Hematopoietic multipotent progenitor cell treated with erythropoietin and hydrocortisone succinate and interleukin-3 and kit ligand, for 4 days (in vitro differentiated cells): ENCODE measurements around the gene RNASEH2B.

Experiments
- DNase-seq: peaks from one replicate; pipeline ENCODE4 v3.0.0-alpha.2; 2015

Gene RNASEH2B

DNA sequence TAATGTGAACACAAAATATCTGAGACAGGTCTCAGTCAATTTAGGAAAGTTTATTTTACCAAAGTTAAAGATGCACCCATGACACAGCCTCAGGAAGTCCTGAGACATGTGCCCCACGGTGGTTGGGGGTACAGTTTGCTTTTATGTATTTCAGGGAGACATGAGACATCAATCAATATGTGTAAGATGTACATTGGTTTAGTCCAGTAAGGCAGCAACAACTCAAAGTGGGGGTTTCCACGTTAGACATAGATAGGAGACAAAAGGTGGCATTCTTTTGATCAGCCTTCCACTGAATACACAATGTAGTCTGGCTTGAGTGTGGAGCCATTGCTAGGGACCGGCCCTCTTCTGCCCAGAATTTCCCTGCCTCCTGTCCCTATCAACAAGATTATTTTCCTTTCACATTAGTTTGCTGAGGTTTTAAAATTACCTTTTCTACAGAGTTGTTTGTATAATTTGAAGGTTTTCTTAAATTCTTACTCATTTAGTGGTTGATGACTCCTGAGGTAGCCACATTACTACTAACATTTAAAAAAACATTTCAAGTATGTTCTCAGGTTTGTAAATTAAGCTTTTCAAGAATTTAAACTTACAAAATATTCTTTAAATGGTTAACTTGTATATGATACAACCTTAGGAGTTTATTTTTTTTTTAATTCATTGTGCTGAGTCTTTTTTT lies 33.2 kb downstream of the RNASEH2B start:
- DNase-seq, result no peak

DNA sequence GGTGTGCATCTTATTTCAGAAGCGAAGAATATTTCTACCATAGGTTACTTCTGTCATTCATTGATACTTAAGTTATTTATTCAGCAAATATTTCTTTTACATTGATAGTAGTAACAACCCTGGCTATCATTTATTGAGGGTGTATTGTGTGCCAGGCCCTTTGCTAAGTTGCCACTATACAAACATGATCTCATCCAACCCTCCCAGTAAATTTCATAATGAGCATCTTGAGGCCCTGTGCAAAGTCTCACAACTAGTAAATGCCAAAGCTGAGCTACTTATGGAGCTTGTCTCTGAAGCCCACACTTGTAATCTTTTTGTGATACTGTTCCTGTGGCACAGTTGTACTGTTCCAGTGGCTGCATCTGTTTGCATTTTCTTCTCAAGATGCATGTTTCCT lies 36.1 kb downstream of the RNASEH2B start:
- no peak for DNase-seq

DNA sequence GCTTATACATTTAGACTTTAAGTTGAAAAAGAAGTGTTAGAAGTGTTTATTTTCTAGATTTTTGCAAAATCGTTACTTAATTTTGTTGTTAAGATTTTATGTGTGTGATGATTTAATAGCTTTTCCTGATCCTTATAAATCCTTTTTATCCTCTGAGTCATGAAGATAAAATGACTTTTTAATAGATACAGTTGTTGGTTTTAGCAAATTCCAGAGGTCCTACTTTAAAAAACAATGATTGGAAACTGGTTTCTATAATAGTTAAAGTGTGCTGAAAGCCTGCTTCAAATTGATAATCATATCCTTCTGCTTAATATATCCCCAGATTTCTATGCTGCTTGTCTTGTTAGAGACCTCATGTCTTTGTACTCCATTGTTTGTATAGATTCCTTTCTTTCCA lies 39.0 kb downstream of the RNASEH2B start:
- DNase-seq, result no peak

DNA sequence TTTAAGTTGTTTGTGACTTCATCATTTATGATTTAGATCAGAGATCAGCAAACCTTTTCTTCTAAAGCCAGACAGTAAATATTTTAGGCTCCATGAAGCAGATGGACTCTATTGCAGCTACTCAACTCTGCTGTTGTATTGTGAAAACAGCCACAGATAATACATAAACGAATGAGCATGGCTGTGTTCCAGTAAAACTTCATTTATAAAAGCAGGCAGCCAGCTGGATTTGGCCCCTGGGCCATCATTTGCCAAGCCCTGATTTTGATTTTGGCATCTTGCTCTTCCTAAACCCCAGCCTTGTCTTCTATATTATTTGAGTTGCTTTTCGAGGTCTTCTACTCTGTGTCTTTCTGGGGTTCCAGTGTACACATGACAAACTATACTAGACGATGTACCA lies 41.3 kb downstream of the RNASEH2B start:
- no peak for DNase-seq

DNA sequence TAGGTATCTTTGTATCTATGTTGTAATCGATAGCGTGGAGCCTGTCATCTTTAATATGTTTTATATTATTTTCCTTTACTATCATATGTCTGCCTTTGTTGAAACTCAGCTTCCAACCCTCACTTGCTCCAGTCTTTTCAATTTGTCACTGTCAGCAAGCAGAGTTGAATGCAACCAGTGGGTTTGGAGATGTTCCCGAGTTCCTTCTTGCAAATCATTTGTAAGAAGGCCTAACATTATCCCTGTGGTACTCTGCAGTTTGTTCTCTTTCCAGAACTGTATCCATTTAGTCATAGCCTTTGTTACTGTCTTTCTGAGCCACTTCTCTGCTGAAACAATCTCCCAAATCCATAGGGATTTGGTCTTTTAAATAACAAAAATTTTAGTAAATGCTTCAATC lies 41.8 kb downstream of the RNASEH2B start:
- no peak for DNase-seq

DNA sequence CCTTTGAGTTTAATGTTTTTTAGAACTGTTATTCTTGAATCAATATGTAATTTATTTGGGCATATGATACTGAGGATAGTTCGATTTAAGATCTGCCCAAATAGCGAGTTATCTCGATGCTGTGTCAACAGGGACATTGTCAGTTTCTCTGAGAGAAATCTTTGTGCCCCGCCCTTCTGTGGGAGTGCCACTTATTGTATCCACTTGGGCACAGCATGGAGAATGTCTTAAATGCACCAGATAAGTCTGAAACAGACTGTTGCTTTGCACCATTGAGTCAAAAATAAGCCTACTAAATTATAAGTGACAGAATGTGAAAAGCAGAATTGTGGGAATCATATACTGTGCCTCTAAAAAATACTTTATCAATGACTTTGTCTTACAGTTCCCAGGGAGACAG lies 45.6 kb downstream of the RNASEH2B start:
- DNase-seq, result peak; percentile 60

DNA sequence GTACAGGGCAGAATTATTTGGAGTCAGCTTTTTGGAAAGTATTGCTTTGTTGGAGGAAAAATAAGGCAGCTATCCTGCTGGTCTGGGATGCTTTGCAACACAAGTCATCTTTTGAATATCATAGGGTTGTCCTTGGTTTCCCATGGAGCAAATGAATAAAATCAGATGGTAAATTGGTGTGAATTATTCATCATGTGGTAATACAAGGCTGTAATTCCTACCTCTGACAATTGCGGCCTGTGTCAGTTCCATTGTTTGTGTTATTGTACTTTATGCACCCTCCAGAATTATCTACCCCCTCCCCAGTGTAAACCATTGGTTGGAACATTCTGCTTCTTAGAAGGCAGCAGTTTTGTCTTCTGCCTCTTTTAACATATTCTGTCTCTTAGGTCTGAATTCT lies 46.2 kb downstream of the RNASEH2B start:
- no peak for DNase-seq

DNA sequence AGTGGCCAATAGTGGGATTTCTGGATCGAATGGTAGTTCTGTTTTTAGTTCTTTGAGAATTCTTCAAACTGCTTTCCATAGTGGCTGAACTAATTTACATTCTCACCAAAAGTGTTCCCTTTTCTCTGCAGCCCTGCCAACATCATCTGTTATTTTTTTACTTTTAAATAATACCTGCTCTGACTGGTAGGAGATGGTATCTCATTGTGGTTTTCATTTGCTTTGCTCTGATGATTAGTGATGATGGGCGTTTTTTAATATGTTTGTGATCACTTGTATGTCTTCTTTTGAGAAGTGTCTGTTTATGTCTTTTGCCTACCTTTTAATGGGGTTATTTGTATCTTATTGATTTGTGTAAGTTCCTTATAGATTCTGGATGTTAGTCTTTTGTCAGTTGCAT lies 48.0 kb downstream of the RNASEH2B start:
- DNase-seq, result no peak

DNA sequence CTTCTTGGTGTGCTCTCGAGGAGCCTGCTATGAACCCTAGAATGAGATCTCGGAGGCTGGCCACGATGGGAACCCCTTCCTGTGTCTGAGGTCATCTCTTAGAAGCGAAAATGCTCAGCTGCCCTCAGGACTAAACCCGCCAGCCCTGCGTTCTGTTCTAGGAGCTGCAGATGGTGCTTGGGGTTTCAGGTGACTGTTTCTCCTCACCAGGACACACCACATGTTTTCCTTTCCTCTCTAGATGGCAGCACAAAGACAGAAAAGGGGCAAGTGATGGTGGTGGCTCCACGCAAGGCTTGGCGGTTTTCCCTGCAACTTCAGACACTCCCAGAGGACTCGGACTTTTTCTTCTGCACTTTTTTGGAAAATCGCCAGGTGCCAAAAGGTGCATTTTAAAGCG lies 60.1 kb downstream of the RNASEH2B start:
- DNase-seq, result peak; percentile 19

DNA sequence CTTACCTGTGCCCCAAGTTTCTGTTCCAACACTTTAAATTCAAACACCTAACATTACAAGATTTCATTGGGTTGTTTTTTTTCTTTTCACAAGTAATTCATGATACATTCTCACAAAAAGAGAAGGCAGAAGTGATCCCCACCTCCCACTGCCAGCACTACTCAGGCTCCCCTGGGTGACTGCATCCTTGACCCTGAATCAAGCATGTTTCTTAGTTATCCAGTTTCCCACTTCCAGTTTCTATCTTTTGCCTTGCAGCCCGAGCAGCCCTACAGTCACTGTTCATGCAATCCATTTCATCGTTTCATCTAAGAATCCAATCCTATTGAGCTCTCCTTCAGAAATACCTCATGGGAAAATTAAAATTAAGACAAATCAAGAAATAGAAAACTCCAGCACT lies 61.4 kb downstream of the RNASEH2B start:
- DNase-seq, result no peak

DNA sequence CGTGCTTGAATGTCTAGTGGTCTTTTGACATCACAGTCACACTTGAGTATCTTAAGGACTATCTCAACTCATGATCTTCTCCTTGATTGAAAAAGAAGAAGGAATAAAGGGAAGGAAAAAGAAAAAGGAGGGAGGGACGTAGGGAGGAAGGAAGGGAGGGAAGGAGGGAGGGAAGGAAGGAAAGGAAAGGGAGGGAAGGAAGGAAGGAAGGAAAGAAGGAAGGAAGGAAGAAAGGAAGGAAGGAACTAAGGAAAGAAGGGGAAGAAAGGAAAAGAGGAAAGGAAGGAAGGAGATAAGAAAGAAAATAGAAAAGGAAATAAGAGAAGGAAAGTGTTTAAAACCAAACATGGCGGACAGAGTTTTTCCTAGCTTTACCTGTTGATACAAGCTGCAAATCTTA lies 64.7 kb downstream of the RNASEH2B start:
- DNase-seq, result no peak

DNA sequence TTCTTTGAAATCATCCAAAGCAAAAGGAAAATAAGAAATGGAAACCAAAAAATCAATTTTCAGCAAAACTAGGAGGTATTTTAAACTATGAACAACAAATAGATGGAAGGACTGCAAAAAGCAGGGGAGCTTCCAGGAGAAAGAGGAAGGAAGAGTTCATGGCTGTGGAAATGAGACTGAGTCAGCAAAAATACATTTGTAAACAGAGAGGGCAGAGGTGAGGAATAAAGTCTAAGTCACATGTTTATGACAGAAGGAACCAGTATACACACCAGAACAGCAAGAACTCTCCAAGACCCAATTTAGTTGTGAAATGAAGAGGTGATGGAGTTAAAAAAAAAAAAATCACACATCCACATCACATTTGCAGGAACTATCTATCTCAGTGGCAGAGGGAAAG lies 69.6 kb downstream of the RNASEH2B start:
- peak; percentile 29 for DNase-seq

DNA sequence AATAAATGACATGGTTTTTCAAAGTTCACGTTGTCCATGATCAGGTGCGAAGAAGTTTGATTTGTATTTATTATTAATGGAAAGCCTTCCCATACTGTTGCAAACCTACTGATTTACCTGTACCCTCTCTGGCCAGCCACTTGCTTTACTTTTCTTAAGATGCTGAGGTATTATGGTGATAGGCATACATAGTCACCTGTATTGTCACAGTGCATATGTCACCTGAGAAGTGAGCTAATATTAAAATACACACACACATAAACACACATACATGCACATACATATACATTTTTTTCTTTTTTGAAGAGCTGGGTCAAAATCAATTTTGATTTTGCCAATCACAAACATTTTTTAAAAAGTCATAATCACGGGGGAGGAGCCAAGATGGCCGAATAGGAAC lies 72.1 kb downstream of the RNASEH2B start:
- no peak for DNase-seq

DNA sequence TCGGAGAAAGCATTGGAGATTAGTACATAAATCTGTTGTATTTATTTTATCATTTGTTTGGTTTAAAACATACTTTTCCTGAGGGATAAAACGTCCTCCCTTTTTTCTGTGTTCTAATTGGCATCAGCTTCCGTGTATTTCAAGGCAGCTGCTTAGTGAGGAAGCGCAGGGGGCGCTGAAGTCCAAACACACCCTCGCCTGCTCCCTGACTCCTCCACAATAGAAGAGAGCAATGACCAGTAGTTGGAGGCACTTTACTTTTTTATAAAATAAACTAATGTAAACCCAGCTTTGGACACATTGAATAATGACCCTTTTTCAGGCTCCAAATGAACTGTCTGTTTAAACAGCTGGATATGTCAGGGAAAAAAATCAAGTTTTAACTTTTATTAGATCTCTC lies 79.9 kb downstream of the RNASEH2B start:
- DNase-seq, result peak; percentile 84

DNA sequence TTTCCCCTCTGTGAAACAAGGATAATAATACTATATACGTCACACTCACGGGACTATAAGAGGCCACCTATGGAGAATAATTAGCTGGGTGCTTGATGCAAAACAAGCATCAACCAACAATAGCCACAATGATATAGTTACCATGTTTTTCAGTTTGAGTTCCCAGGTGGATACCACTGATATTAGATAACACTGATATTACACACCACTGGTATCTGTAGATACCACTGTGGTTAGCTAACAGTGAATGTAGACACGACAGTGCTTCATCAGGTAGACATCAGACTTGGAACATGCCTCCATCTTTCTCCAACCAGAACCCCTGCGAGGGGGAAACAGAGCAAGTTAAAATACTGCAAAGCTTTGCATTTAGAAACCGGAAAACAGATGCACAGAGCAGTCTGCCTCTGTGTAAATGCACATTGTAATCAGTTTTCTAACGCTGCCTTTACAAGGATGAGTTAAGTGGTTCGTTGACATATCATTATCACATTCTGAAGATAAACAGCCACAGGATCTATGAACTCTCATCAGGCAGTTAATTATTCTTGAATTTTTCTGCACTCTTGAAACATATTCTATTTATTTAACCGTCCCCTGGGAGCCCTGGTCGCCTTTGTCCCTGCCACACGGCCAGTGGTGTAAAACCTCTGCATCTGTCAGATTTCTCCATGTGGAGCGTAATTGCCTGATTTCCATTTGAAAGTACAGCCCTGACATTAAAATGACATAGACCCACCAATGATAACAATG lies 80.7 kb downstream of the RNASEH2B start:
- peak; percentile 65 for DNase-seq

DNA sequence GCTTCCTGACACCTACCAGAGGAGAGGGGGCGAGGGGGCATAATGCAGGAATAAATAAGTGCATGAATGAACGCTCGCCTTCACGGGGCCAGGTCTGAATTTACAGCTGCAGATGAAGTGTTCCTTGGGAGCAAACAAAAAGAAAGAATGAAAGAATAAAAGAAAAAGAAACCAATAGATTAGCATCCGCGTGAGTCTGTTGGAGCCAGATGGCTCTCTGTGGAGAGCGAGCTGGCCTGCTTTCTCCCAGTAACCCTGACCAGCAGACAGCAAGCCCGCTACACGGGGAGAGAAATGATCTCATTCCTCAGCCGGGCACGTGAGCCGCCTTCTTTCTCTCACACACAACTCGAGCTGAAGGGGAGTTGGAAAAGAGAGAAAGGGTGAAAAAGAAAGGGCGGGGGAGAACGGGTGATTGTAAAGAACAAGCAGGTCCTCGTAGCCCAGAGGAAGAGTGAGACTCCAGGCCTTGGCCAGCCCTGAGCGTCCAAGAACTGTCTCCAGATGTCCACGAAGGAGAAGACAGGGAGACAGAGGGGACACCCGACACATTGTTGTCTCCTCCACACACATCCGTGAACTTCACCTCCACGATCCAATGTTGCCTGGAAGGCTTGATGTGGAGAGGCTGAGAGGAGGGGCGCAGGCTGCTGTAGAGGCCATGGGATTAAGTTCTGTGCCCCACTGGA lies 81.4 kb downstream of the RNASEH2B start:
- peak; percentile 33 for DNase-seq

DNA sequence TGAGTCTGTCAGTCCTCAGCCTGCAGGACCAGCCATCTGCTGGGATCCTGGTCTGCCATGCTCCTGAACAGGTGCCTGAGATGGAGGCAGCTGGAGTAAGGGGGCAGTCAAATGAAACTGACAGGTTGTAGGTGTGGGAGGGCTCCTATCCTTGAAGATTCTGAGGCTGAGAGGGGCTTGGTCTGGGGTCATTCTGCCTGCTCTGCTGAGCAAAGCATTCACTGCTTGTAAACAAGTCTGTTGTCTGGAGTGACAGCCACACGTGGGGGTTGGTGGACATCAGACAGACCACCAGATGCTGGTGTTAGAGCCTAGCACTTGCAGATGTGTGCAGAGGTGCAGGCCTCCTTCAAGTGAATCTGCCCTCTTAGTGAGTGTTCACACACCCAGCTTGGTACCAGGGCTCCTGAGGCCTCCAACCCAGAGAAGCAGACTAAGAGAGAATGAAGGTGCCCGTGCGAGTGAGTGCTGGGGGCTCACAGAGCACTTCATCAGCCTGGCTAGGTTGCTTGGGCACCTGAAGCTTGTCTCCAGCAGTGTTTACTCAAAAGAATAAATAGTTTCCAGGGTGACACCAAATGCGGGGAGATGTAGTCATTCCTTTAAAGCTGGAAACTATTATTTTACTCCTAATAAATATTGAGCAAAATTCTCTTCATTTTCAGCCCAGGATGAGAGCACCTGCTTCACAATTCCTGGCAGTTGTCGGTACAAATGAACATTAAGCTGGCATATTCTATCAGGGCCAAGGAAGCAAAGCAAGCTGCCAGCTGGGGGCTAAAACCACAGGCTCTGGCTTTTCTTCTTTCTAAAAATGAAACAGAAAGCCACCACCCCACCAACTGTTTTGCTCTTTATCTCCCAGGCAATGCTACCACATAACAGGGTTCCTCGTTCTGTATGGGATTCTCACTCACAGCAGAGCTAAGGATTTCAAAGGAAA lies 82.3 kb downstream of the RNASEH2B start:
- DNase-seq, result peak; percentile 92

DNA sequence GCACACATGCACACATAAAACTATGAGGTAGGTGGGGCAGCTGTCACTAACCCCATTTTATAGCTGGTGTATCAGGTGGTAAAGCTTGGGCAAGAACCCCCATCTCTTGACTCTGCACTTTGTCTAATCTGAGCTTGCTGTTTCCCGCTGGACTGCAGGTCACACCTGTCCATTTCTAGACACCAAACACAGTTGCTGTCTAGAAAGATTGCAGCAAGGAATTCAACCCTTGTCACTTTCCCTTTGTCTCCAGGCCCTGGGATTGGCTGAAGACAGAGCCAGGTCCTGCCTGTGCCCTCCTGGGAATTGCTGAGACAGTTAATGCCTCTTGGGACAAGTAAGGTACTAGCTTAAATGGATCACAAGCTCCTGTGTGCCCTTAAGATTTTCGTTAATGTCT lies 83.8 kb downstream of the RNASEH2B start:
- peak; percentile 8 for DNase-seq

DNA sequence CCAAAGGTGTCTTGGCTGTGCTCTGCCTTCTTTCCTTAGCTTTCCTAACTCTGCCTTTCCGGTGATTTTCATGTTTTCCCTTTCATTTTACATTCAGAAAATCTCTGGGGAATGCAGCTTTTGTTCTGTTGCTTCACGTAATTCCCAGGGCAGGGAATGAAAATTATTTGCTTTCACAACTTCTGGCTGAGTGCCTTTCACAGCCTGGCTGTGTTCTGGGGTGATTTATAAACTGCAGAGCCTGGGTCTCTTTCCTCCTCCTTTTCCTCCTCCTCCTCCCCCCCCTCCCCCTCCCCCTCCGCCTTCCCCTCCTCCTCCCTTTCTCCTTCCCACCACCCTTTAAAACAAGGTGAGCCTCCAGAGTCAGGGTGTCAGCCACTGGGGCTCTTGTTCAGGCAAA lies 84.3 kb downstream of the RNASEH2B start:
- DNase-seq, result no peak

DNA sequence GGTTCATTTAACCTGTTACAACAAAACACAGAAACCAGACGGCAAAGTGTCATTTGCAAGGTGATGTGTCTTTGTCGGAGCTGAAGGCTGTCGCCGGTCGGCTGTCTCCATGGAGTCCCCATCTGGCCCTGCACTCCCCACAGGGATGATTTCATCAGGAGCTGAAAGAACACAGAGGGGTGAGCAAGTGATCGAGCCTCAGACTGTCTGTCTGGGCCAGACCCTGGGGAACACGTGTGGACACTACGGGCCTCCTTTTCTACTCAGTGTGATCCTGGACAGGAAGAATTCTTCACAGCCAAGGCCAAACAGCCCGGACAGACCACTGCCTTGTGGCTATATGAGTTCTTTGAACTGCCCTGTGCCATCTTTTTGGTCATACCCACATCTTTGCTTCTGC lies 85.1 kb downstream of the RNASEH2B start:
- no peak for DNase-seq

DNA sequence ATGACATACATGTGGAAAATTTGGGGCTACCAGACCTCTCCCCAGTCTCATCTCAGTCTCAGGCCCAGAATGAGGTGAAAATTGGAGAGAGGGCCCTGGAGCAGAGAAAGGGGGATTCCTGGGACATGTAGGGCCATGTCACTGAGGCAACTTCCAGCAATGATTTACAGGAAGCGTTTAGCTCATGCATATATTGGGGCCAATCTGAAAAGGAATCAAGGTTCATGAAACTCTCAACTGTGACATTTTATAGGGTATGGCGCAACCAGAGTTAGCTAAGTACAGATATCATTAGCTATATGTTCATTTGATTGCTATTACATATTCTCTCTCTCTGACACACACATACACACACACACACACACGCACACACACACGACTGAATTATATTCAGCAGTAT lies 86.3 kb downstream of the RNASEH2B start:
- DNase-seq, result peak; percentile 10

DNA sequence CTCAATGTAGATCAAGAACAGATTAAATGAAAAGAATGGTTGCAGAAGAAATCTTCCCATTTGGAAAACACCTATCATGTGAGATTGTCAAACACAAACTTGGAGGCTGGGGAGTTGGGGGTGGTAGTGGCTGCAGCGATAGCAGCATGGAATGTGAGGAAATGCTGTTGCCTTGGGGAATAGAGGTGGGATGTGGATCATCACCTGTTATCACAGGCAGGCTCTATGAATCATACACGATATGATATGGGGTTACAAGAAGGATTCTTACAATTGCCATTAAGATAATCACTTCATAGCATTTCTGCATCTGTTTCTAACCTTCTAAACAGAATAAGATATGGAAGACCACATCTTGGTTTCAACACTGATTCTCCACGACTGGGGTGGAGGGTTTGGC lies 88.7 kb downstream of the RNASEH2B start:
- no peak for DNase-seq

DNA sequence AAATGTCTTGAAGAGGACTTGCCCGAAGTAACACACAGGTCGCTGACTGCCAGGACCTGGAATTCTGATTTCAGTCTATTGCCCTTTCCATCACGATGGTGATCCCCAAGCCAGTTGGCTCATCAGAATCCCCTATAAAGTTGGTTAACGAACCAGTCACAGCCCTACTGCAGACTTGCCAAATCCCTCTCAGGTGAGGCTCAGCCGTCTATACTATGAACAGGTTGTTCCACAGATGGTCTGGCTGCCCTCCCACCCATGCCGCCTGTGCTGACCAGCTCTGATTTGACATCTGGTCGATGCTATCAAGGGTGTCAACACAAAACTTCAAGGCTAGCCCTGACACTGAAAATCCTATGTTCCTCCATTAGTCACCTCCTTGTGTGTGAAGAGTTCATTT lies 90.0 kb downstream of the RNASEH2B start:
- DNase-seq, result no peak
